HG03066 (cell line): ENCODE measurements around the gene NHERF2.

Experiments used
- ATAC-seq: cut with Tn5 transposase; IDR thresholded peaks from one replicate; pipeline ENCODE4 v1.9.1; 2021; ENCODE audit warnings: low read depth; ENCODE audit not compliant: unreplicated experiment

The NHERF2 gene

DNA sequence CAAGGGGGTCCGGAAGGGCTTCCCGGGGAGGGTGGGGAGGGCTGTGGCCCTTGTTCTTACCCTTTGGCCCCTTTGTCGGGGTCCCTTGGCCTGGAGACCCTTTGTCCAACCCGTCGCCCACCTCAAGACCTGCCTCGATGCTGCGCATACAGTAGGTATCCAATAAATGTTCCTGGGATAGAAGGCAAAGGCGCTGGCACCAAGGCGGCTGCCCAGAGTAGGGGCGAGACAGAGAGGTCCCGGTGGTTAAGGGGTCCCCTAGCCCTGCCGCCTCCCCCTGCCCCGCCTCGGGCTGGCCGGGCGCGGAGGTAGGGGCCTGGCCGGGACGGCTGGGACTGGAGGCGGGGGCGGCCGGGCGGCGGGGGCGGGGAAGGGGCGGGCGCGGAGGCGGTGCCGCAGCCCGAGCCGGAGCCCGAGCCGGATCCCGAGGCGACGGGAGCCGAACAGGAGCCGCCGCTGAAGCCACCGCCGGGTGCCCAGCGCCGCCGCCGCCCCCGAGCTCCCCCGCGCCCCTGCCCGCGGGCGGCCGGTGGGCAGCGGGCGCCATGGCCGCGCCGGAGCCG lies at the start of gene NHERF2:
Gene NHERF2 (plus strand): TSS at position 442 of the 563 bp plus-strand sequence. CDS start 104 bp downstream, at position 546.
- ATAC-seq: no peak

GRCh38 chr16:1976951-1977874 lies 49.5 kb upstream of the NHERF2 start:
- no peak for ATAC-seq

GRCh38 chr16:1977875-1978268 lies 48.8 kb upstream of the NHERF2 start:
- ATAC-seq: no peak

DNA sequence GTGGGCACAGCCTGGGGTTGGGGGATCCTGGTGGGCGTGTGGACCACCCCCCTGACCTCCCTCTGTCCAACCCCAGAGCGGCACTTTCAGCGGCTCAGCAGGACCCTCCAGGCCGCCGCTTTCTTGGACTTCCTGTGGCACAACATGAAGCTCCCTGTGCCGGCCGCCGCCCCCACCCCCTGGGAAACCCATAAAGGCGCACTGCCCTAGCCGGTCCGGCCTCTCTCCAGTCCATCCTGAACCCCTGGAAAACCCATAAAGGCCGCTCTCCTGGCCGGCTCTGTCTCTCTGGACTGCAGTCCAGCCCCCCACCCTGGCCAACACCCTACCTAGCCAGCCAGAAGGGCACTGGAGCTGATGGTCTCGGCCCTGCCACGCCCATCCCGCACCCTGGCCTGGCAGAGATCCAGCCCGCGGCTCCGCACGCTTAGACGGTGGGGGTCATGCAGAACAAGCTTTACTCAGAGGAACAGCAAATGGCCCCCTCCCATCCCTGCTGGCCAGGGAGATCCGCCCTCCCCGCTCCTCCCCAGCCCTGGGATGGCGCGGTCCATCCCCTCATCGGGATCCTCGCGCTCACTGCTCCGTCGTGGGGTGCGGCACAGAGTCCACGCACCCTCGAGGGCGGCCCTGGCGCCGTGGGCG lies 48.1 kb upstream of the NHERF2 start:
- no peak for ATAC-seq

- ATAC-seq: no peak
Observed at GRCh38 chr16:1979271-1980029, 47.3 kb upstream of the NHERF2 start.

DNA sequence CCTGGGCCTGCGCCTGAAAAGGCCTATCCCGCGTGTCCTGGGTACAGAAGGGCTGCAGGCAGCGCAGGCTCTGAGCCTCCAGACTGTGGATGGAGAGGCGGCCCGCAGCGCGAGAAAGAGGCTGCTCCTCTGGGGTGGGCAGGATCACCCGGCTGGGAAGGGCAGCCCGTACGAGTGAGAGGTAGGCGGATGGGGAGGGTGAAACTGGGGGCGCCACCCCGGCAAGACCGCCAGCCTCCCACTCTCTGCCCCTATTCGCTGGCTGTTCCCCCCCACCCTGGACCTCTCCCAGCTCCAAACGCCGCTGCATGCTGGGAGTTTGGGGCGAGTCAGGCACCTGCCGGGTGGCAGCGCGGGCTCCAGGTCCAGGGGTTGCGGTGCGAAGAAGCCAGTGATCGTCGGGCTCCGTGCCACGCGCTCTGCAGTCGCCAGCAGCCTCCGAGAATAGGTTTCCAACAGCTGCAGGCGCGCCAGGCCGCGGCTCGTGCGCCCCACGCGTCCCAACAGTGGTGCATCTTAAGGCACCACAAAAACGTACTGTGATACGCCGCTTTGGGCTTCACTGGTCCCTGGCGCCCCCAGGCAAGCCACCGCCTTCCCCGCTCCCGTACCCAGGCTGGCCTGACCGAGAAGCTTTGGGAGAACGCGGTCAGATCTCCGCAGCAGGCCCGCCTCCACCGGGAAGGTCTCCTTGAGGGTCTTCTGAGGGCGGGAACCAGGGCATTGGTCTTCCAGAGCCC lies 46.5 kb upstream of the NHERF2 start:
- ATAC-seq: no peak

DNA sequence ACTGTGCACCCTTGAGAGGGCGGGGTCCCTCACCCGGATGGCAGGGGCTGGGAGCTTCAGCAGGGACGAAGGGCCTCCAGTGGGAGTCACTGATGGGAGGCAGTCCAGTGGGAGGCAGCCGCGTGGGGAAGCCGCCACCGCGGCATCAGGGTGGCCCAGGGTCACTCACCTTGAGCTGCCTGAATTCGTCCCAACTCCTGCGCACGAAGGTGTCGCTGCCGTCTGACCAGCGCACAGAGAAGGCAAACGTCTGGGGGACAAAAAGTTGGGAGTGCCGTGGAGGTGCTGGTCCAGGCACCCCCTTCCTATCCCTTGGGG lies 46.0 kb upstream of the NHERF2 start:
- ATAC-seq: no peak

DNA sequence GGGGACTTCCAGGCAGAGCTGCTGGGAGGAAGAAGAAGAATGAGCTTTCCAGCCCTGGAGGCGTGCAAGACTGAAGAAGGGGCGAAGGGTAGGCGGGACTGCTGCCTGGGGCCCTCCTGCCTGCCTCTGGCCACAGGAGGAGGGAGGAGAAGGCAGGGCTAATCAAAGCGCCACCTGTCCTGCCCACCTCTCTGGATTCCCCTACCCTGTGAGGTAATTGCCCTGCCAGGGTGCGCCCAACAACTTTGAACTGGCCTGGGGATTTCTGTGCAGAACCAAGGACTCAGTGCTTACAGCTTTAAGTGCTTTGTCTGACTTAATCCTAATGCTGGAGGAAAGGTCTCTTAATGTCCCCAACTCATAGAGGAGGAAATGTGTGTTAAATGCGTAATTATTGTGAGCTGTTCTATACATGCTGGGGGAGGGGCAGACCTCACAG lies 45.3 kb upstream of the NHERF2 start, which contains the start of gene NOXO1:
Gene NOXO1 (minus strand): TSS at position 72 of the 439 bp plus-strand sequence. CDS start 290 bp downstream, outside the sequence.
- ATAC-seq: no peak

- no peak for ATAC-seq
Observed at GRCh38 chr16:1982013-1982433, 44.7 kb upstream of the NHERF2 start.

DNA sequence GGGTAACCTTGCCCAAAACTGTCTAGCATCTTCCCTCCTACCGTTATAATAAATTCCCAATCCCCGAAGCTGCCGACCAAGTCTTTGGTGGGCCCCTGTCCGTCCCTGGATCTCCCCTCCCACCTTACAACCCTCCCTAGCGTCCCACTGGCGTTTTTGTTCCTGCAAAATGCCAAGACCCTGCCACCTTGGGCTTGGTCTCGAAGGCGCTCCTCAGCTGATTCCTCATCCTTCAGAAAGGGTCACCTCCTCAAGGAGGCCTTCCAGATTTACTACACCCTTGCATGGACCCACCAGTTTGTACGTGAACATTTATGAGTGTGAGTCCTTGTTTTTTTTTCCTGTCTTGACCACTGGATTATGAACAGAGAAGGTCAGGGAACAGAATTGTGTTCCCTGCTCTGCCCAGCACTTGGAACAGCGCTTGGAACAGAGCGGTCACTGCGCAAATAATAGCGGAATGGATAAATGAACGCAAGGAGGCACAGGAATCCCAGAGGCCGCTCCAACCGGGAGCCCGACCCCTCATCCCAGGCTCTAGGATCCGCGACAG lies 43.6 kb upstream of the NHERF2 start:
- ATAC-seq: no peak

GRCh38 chr16:1983544-1984346 lies 43.0 kb upstream of the NHERF2 start, which contains the start of gene GFER:
GFER (plus strand) TSS chr16:1984193; CDS start chr16:1984219, 26 bp downstream.
- peak; percentile 75 for ATAC-seq

DNA sequence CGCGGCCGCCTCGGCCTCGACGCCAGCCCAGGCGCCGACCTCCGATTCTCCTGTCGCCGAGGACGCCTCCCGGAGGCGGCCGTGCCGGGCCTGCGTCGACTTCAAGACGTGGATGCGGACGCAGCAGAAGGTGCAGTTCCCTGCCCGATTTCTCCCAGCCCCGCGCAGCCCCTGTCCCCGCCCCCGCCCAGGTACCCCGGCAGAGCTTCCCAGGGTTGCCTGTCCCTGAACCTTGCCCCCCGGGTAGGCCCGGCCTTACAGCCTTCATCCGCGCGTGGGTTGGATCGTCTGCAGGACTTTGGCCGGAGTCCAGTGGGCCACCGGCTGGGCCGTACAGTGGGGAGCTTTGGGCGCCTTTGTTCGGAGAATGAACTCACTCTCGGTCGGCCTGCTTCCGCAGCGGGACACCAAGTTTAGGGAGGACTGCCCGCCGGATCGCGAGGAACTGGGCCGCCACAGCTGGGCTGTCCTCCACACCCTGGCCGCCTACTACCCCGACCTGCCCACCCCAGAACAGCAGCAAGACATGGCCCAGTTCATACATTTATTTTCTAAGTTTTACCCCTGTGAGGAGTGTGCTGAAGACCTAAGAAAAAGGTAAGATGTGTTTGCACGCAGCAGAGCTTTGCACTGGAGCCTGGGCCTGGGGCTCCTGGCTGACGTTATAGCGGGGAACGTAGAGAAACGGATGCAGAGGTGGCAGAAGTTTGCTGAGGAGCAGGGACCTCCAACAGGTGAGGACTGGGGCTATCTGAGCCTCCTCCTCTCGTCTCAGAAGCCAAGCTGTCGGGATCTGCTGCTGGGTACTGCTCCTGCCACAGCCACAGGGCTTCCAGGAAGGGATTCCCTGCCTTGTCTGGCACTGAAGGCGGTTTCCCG lies 42.1 kb upstream of the NHERF2 start:
- no peak for ATAC-seq

DNA sequence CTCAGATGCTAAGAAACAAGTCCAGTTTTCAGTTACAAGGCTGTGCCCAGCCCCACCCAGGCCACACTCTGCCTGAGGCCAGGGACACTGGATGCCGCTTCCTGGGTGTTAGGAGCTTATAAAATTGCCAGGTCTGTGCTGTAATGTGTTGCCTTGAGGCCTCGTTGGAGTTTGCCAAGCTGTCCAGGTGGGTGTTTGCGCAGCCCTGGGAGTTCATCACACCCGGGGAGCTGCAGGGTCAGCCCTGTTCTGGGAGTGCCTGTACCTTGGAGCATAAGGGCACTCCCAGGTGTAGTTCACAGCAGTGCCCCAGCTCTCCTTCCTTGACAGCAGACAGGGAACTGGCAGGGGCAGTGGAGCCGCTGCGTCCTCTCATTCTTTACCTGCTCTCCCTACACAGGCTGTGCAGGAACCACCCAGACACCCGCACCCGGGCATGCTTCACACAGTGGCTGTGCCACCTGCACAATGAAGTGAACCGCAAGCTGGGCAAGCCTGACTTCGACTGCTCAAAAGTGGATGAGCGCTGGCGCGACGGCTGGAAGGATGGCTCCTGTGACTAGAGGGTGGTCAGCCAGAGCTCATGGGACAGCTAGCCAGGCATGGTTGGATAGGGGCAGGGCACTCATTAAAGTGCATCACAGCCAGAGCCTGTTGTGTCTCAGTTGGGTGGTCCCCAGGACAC lies 41.1 kb upstream of the NHERF2 start:
- no peak for ATAC-seq

GRCh38 chr16:1987198-1987597 lies 39.5 kb upstream of the NHERF2 start:
- no peak for ATAC-seq

DNA sequence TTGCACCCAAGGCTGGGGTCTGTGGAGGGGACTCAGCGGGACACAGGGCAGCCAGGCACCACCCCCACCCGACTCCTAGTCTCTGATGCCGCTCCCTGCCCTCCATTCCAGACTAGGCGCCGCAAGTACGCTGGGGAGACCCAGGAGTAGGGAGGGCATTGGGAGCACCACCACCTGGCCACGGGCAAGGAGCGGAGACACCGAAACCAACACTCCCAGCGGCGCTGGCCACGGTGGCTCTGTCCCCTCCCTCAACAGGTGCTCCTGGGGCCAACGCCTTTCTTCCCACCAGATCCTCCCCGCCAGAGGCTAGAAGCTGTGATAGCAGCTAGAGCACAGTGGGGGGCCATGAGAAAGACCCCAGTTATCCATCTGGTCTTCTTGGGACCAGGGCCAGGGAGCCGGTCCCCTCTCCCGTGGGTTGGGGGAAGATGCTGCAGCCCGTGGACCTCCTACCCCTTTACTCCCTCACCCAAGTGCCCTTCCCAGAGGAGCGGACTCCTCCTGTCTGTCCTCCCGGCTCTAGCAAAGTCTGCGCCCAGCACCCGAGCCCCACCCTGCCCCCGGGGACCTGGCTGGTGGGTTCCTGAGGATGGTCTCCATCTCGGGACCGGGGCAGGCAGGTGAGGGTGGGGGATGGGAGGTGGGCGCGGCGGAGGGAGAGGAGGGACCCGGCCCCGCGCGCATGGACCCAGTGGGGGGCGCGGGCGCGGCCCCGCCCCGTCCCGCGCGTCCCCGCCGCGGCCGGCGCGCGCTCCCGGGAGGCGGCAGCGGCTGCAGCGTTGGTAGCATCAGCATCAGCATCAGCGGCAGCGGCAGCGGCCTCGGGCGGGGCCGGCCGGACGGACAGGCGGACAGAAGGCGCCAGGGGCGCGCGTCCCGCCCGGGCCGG lies 37.2 kb upstream of the NHERF2 start, which contains the start of gene SYNGR3:
Gene SYNGR3 (plus strand): TSS at position 762 of the 892 bp plus-strand sequence. CDS start 133 bp downstream, outside the sequence.
- no peak for ATAC-seq

- ATAC-seq: no peak
Observed at GRCh38 chr16:1990101-1990350, 36.7 kb upstream of the NHERF2 start.
